HUDEP-2 (cell line): ENCODE data around the gene NUDC.
A peak's percentile ranks its signal among the peaks of the same experiment; 100 is the strongest.
"Not testable (repeated sequence)": the region's sequence is repeated elsewhere in the genome, so short reads cannot be mapped to it uniquely, and the experiment has no call there.

Source experiments
- DNase-seq, 76 experiments: peaks; one replicate each; lab custom pipeline; 2025; ENCODE audit not compliant: unreplicated experiment in 76 of 76; lab: John Stamatoyannopoulos, UW

The NUDC gene

GRCh38 chr1:26981146-26981846 is 59.8 kb downstream of the NUDC start:
- no peak for DNase-seq

- no peak for DNase-seq
These were observed 62.3 kb downstream of the NUDC start for GRCh38 chr1:26983863-26984262.

- DNase-seq = no peak
These were observed 62.7 kb downstream of the NUDC start for GRCh38 chr1:26984291-26984690.

- DNase-seq = no peak
These were observed 65.1 kb downstream of the NUDC start for GRCh38 chr1:26986658-26987057.

GRCh38 chr1:26989403-26990109 is 68.0 kb downstream of the NUDC start:
- not testable (repeated sequence) for DNase-seq

GRCh38 chr1:26991310-26992116 is 70.0 kb downstream of the NUDC start:
- no peak for DNase-seq

GRCh38 chr1:26993237-26994019 is 71.9 kb downstream of the NUDC start, which contains the start of gene TRNP1:
TSS of gene TRNP1 (plus strand) at chr1:26993692. CDS start at chr1:26993787, 95 bp downstream.
- DNase-seq = peak in 51 of 76 experiments; percentile 5 to 70 (median 44)

GRCh38 chr1:26994020-26994786 is 72.7 kb downstream of the NUDC start:
- DNase-seq = no peak

GRCh38 chr1:26994787-26995517 is 73.4 kb downstream of the NUDC start:
- DNase-seq = no peak

GRCh38 chr1:26996024-26996423 is 74.5 kb downstream of the NUDC start:
- peak in 1 of 76 experiments; percentile 3 for DNase-seq
